CD4-positive, alpha-beta T cell treated with Interleukin-6 at 100 ng/mL for 8 hours (primary cell): ENCODE measurements around the gene DOCK9.
"Not testable (repeated sequence)": the region's sequence is repeated elsewhere in the genome, so short reads cannot be mapped to it uniquely, and the experiment has no call there.

ENCODE experiments used
- DNase-seq: peaks from one replicate; pipeline ENCODE4 v3.0.0-alpha.2; 2020; ENCODE audit warnings: mixed read lengths, low spot score

The DOCK9 gene

DNA sequence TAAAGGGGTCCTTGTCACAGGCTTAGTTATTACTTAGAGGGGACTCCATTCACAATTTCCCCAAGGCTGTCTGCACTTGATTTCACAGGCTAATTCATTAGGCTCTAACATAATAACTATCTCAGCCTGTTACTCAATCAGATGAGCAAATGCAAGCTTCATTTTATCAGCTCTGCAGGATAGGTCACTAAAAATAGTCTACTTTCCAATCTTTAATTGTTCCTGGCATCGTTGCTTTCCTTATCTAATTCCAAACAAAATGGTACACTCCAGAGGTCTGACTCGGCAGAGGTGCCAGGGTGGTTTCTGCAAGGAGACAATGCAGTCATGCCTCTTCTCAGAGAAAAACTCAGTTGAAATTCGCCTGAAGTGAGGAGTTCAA, 155.6 kb downstream of the DOCK9 start:
- no peak for DNase-seq

DNA sequence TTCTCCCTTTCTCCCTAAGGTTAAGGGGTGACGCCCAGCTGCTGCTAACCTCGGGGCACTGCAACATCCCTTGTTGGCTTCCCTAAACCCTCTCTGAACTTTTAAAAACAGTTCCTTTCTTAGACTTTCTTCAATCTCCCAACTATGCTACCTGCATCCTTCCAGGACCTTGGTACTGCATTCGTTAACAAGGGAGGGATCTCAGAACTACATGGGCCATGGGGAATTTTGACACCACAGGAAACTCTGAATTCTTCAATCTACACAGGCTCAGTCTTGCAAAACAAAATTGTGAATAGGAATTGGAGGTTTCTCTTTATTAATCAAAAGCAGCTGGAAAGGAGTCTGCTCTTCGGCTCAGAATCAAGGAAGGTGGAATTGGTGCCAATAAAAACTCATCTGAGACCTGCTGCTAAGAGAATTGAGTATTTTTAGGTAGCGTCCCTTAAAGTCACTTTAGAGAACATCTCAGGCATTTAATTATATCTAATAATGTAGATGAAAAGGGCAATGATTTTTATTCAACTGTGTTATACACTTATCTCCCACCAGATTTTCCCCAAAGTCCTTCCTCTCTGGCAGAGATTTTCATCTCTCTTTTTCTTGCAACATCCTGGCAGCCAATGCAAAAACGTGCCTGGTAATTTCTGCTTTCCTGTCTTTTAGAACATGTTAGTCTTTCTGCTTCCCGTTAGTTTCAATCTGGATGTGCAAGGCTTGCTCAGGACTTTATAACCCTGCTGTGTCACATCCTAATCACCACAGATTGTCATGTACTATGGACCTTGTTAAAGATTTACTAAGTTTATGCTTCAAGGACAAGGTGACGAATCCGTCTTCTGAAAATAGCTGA, 156.3 kb downstream of the DOCK9 start:
- DNase-seq, result no peak

DNA sequence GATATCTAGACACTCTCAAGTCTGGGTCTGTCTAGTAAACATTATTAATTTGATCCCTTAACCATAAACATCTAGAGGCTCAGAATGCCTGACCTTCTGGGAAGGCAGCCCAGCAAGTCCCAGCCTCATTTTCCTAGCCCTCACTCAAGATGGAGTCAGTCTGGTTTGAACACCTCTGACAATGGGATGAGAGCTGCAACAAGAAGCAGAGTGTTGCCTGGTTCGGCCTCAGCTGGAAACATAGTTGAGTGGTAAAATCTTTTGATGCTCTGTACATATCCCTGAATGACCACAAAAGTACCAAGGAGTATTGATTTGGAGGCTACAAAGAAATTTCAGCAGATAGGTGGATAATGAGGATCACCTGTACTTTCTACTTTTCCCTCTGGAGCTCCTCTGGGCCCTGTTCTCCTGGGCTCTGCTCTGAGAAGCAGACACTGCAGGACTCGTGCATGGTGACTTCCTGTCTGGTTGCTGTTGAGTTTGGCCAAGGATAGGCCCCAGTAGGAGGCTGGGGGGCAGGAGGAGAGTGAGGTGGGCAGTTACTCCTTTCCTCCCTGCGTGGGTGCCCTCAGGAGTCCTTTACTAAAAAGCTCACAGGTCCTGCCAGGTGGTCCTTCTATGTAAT, 157.0 kb downstream of the DOCK9 start:
- no peak for DNase-seq

DNA sequence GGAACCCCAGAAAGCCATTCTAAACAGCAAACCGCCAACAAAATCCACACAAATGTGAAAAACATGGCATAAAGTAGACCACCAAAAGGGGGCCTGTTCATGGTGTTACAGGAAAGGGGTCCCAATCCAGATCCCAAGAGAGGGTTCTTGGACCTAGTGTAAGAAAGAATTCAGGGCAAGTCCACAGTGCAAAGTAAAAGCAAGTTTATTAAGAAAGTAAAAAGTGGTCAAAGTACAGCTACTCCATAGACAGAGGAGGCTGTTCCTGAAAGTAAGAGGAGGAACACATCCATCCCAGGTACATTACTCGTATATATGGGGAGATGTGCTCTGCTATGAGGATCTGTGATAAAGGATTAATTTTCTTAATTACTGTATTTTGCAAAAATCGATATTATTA, 157.6 kb downstream of the DOCK9 start:
- no peak for DNase-seq

DNA sequence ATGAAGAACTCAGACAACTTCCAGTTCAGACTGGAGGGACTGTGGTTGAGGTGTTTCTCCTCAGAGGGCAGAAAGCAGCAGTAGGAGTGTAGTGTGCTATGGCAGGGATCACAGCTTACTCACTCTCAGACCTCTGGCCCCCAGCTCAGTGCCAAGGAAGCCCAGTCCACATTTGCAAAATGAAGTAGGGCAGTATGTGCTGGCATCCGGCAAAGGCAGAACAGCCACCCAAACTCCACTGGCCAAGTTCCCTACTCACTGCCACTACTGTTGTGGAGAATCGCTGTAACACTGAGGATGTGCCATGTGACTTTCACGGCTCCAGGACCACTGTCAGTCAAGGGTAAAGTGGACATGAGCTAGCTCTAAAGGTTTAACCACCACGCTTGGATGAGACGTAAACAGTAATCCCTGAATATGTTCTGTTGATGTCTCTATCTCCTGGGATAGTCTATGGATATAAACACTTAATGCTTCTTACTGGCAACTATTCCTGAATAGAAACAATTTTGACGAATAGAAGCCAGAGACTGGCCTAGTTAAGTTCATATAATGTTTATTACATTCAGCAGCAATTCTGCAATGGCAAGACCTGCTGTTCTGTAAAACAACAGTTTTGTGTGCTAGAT, 158.4 kb downstream of the DOCK9 start:
- no peak for DNase-seq

DNA sequence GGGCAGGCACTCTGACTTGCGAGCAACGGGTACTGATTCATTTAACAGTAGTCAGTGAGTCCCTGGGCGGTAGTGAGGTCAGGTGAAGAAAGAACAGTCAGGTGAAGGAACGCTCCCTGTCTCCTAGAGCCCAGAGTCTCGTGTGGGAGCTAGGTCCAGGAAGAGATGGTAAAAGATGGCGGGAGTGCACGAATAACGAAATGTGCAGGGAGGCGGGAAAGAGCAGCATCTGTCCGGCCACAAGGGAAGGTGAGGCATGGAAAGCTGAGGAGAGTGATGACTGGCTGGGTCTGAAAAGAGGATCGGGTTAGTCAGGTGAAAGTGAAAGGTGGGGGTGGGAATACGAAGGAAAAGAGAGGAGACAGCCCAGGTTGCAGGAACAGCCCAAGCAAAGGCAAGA, 161.5 kb downstream of the DOCK9 start:
- DNase-seq, result no peak

DNA sequence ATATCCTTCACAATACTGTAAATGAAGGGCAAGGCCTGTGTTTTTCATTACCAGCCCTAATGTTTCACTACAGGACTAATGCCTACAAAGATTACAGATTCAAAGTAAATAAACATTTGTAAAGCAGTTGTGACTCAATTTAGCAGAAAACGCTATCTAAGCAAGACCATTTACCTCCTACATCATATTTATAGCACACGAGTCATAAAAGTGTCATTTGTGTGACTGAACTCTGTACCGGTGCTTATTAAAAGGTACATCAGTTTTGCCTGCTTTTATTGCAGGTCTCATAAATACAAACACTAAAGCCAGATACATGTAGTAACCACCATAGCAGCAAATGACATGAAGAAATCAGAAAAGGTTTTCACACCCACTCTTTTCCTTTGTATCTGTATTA, 163.9 kb downstream of the DOCK9 start:
- no peak for DNase-seq

DNA sequence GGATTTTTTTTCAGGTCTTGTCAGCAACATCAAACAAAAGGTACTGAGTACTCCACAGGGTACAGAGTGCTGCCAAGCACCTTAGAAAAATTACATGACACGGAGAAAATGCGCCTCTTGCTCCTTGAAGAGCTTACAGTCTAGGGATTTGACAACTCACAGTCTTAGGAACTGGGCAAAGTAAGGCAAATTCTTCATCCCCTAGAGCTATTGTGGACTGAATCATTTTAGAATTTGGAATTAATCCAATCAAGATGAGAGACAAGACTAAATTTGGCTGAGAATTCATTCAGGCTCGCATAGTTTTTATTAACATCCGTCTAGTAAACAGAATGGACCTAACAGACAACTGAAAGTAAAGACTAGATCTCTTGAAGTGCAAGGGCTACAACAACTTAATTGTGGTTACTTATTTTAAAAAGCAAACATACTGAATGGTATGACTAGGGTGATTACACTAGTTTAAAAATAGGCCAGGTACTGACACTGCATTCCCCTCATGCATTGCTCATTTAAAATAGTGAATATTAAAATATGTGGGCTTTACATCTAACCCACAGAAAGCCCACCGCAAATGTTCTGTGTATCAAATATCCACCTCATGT, 165.6 kb downstream of the DOCK9 start:
- not testable (repeated sequence) for DNase-seq

DNA sequence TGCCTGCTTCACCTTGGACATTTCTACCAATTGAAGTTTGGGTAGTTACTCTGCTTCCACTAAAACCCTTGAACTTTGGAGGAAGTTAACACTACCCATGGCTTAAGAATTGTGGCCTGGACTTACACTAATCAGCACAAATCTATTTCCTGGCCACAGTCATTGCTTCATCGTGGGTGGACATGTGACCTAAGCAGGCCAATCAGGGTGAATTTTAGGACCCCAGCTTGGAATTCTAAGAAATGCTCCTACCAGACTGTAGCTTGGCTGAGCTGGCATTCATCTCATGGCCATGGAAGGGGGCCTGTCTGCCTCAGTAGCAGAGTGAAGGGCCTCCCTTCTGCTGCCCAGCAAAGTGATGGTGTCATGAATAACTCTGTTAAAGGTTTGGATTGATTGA, 167.1 kb downstream of the DOCK9 start:
- DNase-seq, result no peak

DNA sequence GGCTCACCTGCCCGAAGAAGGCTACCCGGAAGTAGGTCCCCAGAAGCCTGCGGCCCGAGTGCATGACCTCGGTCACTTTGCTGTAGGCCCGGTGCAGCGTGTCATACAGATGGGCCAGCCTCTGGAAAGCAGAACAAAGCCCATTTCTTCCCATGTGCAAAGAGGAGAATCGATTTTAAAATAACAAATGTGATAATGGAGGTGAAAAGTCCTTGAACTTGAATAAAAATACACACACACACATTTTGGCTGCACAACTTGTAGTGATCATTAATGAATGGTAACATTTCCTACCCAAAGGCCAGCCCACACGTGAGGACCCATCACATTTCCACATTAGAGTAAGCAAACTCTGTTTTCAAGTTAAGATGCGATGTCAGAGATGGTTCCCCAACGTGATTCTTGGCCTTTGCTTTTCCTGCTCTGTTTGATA, 168.5 kb downstream of the DOCK9 start:
- DNase-seq, result no peak

DNA sequence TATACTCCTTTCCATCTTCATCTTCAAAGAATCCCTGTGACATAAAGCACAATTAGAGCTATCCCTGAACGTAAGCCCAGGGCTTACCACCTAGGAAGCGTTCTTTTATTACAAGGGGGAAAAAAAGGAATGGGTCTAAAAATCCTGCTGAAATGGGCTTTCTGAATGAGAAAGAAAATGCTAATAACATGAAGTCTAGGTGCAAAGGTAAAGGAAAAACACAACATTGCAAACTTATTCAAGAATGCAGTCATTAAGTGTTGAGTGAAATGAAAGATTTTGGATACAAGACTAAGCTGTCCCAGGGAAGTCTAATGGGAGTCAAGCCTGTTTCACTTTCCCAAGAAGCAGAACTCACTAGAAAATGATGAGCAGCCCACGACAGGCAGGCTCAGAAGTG, 170.1 kb downstream of the DOCK9 start:
- DNase-seq, result no peak

DNA sequence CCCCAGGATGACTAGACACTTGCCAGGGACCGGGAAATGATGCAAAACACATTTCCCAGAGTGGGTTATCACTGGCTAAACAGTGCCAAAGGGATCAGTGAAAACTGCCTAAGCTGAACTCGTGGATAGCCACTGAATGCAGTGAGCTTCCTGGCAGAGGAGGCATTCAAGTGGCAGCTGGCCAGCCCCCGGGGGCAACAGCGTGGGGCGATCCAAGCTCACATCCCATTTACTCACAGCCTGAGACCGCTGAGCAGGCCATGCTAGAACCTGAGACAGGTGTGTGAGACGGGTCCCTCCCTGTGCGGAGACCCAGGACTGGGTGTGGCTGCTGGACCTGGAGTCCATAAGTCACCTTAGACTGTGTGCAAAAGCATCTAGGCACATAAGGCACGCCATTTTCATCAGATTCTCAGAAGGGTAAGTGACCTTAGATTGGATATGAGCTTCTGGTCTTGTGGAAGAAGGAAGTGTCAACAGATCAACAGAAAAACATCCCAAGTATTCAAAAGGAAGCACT, 173.5 kb downstream of the DOCK9 start:
- no peak for DNase-seq

DNA sequence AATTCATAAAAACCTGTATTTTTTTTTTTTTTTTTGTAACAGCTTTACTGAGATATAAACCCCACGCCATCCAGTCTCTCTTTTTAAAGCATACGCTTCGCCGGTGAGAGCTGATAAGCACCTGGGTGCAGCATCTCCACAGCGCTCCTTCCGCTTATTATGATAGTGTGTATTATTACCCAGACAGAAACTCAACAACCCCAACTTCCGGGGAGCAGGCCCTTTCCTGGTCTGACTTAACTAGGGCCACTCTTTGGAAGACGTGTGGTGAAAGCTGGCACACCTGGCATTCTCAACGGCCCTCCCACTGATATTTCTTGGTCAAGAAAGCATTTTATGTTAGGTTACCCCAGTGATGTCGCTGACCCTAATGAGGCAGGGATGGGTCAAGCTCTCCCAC, 173.9 kb downstream of the DOCK9 start:
- no peak for DNase-seq

DNA sequence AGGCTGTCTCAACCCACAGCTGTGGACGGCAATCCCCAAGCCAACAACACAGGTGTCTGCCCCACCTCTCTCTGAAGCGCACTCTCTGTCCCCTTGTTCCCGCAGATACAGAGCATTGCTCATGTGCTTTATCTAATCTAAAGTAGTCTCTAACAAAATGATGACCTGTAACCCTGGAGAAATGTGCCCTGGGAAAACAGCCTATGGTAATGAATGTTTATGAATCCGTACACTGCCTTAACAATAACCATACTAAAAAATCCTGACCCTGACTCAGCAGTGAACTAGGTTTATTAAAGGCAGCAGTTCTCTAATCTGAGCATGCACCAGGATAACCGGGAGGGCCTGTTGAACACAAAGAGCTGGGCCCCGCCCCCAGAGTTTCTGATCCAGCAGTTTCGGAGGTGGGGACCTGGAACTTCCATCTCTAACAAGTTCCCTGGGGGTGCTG, 174.7 kb downstream of the DOCK9 start:
- no peak for DNase-seq

DNA sequence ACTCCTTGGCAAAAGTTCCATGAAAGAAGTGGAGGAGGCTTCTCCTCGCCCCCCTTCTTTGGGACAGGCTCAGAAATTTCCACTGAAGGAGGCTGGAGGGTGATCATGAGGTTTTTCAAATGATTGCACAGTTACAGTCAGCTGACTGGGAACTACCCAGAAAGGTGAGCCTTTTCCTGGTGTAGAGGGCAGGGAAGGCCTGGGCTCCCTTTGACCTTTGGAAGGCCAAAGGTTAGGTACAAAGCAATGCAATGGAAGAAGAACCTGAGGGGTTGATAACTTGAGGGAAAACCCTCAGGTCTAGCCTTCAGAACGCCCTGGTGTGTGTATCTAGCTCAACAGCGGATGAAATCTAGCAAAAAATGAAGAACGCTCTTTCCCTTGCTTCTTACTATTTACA, 175.3 kb downstream of the DOCK9 start:
- DNase-seq, result no peak

DNA sequence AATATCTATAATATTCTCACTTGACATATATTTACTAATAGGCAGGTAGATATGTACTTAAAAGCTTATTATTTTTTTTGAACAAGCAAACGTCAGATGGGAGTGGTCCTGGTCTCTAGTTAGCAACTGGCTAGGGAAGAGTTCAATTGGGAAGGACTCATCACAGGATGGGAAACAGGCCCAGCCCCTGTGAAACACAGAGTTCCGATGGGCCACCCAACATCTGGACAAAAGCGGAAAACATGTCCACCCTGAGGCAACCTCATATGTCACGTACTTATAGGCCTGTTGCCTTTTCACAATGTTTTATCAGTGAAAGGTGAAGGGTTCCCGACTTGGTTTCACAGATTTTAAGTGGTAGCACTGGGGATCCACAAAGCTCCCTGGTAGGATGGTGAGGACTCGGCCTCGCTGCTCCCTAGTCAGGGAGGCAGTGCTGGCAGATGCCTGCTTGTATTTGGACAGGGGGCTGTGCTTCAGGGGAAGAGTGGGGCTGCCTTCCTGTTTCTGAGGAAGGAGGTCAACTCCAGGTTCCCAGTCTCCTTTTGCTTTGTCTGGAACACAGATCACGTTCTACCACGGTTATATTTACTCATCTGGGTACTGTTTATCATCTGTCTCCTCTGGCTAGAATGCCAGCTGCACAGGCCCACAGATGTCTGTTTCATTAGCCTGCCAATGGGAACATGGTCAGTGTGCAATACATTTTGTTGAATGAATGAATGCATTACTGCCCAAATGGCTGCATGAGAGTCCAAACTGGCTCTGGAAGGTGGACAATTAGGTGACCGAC, 176.0 kb downstream of the DOCK9 start:
- DNase-seq, result no peak

DNA sequence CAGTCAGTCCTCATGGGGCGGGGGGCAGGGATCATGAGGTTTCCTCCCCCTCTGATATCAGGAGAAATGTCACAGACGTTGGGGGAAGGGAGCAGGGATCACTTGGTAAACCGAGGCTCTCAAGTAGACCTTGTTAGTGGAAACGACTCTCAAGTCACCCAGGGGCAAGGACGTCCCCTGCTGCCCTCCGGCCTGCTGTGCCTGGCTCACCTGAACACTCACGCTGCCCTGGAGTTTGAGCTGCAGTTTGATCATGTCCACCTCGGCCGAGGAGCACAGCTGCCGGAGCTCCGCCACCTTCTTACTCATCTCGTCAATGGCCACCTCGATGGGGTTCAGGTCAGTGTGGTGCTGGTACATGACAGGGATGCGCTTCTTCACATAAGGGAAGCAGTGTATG, 177.8 kb downstream of the DOCK9 start:
- no peak for DNase-seq

DNA sequence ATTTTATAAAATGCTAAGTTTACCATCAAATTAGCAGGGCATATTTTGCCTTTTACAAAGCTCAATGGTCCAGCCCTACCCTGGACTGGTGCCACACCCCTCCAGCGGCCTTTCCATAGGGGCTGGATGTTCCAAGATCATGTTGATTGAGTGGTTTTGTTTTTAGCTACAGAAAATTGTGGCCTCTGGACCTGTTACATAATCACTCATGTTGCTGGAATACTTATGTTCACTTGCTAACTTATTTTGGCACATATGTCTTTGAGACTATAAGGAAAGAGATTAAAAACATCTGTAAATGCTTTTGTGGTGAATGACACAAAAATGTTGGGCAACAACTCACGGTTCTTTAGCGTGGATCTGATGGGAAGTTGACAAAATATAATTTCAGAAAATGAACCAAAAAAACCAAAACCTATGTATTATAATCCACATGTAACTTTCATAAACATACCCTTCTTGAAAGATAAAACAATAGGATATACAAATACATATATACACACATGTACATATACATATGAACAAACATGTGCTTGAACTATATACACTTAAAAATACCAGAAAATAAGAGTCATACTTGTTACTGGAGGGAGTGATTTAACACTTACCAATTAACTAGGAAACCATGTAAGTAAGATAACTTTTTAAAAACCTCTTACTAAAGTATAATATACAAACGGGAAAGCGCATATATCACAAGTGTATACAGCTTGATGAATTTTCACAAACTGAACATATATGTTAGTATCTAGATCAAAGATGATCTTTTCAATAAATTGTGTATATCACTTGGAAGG, 178.8 kb downstream of the DOCK9 start:
- DNase-seq, result no peak

DNA sequence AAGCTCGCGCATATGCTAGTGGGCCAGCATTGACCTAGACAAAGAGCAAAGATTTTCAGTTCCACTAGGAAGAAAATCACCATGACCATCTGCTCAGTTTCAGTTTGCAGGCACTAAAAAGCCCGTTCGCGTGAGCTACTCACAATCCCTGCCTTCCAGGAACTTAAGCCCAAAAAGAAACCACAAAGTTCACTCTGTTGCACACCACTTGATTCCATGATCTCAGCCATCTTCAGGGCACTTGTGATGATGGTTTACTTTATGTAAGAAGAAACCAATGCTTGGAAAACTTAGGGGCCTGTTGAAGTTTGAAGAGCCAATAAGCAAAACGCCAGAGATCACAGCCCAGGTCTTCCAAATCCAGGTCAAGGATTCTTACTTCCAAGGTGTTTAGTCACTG, 180.4 kb downstream of the DOCK9 start:
- no peak for DNase-seq

DNA sequence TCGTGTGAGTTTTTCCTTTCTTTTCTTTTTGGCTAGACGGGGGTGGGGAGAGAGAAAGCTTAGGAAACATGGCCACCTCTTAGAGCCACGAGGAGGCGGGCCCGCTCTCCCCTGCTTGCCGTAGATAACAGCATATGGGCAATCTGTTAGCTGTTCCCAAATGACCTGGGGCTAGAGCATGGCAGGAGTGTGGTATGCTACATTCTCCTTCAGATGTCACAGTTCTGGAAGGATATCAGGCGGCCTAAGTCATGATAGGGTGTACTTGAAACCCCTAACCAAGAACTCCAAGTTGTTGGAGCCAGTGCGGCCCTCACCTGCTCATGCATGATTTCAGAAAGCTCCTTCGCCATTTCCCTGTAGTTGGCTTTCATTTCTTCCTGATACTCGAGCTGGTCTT, 181.1 kb downstream of the DOCK9 start:
- DNase-seq, result no peak

DNA sequence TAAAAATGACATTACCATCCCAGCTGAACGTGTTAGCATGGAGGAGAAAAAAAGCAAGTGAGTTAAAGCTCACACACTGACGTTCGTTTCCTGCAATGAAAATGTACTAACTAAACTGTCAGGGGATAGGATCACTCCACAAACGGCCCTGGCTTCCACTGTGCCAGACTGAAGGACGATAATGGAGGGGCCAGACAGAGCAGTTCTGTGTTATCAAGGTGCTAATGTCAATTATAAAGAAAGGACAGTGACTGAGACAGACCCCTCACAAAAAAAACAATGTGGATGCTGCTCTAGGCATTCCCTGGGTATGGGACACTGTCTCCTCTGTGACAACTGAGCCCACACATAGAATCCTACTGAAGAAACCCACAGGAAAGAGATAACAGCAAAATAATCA, 181.7 kb downstream of the DOCK9 start:
- DNase-seq, result no peak
